Gastrocnemius medialis (tissue), 4 donors: Measurements from ENCODE around the gene TROAP.

Source experiments
- POLR2A ChIP-seq, 2 donors: fragments of 450-650 bp; IDR thresholded peaks; one replicate each; pipeline ENCODE4 v1.6.1; 2017; ENCODE audit warnings: antibody characterized with exemption in 2 of 2, mild to moderate bottlenecking in 2 of 2, moderate library complexity in 2 of 2
- TF ChIP-seq, protein P1 (sequence below), 5 experiments: fragments of 450-650 bp in 3 of 5; fragments of 200-600 bp in 2 of 5; sonication (generic) in 2 of 5; IDR thresholded peaks in 4 of 5; conservative IDR thresholded peaks in 1 of 5; 1 replicate in 4 of 5; 2 replicates in 1 of 5; pipeline ENCODE4 v1.5.1; 2016 to 2019; ENCODE audit warnings: antibody characterized with exemption in 5 of 5, mild to moderate bottlenecking in 3 of 5, moderate library complexity in 3 of 5

DNA sequence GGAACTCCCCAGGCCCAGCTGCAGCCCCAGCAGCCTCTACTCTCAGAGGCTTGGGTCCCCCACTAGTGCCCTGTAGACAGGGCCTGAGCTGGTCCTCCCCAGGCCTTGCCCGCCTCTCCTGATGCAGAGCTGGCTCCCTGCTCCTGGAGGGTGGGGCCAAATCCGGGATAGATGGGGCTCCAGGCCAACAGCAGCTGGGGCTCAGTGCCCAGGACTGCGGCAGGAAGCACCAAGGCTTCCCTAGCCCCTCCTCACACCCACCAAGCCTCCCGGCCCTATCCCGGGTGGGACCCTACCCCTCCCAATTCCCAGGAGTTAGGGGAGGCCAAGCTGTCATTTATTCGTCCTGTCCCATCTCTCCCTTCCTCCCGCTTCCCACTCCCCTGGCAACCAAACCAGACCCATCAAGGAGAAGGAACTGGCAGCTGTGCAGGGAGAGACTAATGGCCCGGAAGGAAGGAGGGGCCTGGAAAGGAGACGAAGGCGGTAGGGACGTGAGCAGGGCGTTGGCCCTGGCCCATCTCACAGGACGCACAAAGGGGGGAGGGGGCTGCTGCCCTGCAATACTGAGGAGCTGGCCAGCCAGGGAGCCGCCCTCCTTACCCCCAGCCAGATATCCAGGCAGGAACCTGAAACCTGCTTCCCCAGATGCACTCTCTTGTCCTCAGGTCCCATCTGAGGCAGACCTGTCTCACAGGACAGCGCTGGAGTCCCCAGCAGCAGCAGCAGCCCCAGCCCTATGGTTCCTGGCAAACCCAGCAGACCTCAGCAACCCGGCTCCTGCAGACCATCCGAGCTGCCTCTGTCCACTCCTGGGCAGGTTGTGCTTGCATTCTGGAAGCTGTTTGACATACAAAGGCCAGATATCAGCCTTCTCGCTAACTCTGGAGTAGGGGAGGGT, 29.7 kb upstream of the TROAP start:
- TF ChIP-seq, protein P1, sequence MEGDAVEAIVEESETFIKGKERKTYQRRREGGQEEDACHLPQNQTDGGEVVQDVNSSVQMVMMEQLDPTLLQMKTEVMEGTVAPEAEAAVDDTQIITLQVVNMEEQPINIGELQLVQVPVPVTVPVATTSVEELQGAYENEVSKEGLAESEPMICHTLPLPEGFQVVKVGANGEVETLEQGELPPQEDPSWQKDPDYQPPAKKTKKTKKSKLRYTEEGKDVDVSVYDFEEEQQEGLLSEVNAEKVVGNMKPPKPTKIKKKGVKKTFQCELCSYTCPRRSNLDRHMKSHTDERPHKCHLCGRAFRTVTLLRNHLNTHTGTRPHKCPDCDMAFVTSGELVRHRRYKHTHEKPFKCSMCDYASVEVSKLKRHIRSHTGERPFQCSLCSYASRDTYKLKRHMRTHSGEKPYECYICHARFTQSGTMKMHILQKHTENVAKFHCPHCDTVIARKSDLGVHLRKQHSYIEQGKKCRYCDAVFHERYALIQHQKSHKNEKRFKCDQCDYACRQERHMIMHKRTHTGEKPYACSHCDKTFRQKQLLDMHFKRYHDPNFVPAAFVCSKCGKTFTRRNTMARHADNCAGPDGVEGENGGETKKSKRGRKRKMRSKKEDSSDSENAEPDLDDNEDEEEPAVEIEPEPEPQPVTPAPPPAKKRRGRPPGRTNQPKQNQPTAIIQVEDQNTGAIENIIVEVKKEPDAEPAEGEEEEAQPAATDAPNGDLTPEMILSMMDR (IDR thresholded peaks at IDR 0.05 in 4 of 5, conservative IDR thresholded peaks at IDR 0.05 in 1 of 5): no peak
- no peak for TF ChIP-seq POLR2A (IDR thresholded peaks at IDR 0.05)
